Measurements from ENCODE around the gene INKA1. TPM values are rescaled to one million over a fixed set of nuclear protein-coding genes. Genes with fewer than 3 reads are reported as not detected.

The INKA1 gene
- total and polyA plus RNA-seq, 4 donors = 0.84 to 4.2 (median 1.2) TPM

GRCh38 chr3:49805367-49805782 is 2.3 kb downstream of the INKA1 start:
- DNase-seq (ENCODE audit: low spot score) = no peak
- H3K9ac ChIP-seq (ENCODE audit: low read depth in 1 of 2, low read length in 2 of 2) = no peak overlapping the region
- H3K9me3 ChIP-seq (ENCODE audit: control insufficient read depth in 4 of 4, low read length in 3 of 4) = no peaks in the 10 kb centered on the region
- H3K27me3 ChIP-seq (ENCODE audit: control insufficient read depth in 4 of 4, insufficient read depth in 4 of 4, low read length in 3 of 4) = no peaks in the 10 kb centered on the region
- peaks cover 0 to 47% (median 9%) of the 10 kb centered on the region in 4 donors for H3K4me1 ChIP-seq (ENCODE audit: control insufficient read depth in 4 of 4, insufficient read depth in 4 of 4, low read length in 3 of 4)
- H3K4me3 ChIP-seq (ENCODE audit: low read depth in 1 of 3, low read length in 3 of 3) = no peak overlapping the region
- peak overlapping the region; percentile 46 to 52 for H3K27ac ChIP-seq (ENCODE audit: low read depth in 1 of 2, low read length in 2 of 2)
- no peak for TF ChIP-seq YY1 (IDR thresholded peaks at IDR 0.05)
- TF ChIP-seq JUND (IDR thresholded peaks at IDR 0.05) = no peak
- TF ChIP-seq NR2F2 (IDR thresholded peaks at IDR 0.05) = peak; percentile 28
- TF ChIP-seq HNF4G (IDR thresholded peaks at IDR 0.05) = no peak
- 75% methylated on average over 3 of the region's 3 CpGs for WGBS
- peaks cover under 1 to 7% (median 6%) of the 10 kb centered on the region in 4 donors for H3K36me3 ChIP-seq (ENCODE audit: control insufficient read depth in 4 of 4, insufficient read depth in 3 of 4, low read depth in 1 of 4, low read length in 3 of 4)

GRCh38 chr3:49805897-49806701 is 3.0 kb downstream of the INKA1 start:
- H3K9me3 ChIP-seq (ENCODE audit: control insufficient read depth in 4 of 4, low read length in 3 of 4) = no peaks in the 10 kb centered on the region
- no peak overlapping the region for H3K9ac ChIP-seq (ENCODE audit: low read depth in 1 of 2, low read length in 2 of 2)
- peaks cover 0 to 48% (median 9%) of the 10 kb centered on the region in 4 donors for H3K4me1 ChIP-seq (ENCODE audit: control insufficient read depth in 4 of 4, insufficient read depth in 4 of 4, low read length in 3 of 4)
- WGBS = 70% methylated on average over 11 of the region's 11 CpGs
- peak; percentile 61 for DNase-seq (ENCODE audit: low spot score)
- H3K27ac ChIP-seq (ENCODE audit: low read depth in 1 of 2, low read length in 2 of 2) = peak overlapping the region; percentile 46 to 52
- peaks cover 2 to 11% (median 6%) of the 10 kb centered on the region in 4 donors for H3K36me3 ChIP-seq (ENCODE audit: control insufficient read depth in 4 of 4, insufficient read depth in 3 of 4, low read depth in 1 of 4, low read length in 3 of 4)
- TF ChIP-seq CTCF (IDR thresholded peaks at IDR 0.05; ENCODE audit: low read depth, low read length, missing input control) (no peak), FOXA2 (IDR thresholded peaks at IDR 0.05) (no peak), RAD21 (IDR thresholded peaks at IDR 0.05) (no peak), NR2F2 (IDR thresholded peaks at IDR 0.05) (peak; percentile 72), MAX (IDR thresholded peaks at IDR 0.05) (no peak)
- H3K27me3 ChIP-seq (ENCODE audit: control insufficient read depth in 4 of 4, insufficient read depth in 4 of 4, low read length in 3 of 4) = no peaks in the 10 kb centered on the region
- no peak overlapping the region for H3K4me3 ChIP-seq (ENCODE audit: low read depth in 1 of 3, low read length in 3 of 3)

- TF ChIP-seq TAF1 (conservative IDR thresholded peaks at IDR 0.05) (no peak), HNF4G (IDR thresholded peaks at IDR 0.05) (no peak), JUND (IDR thresholded peaks at IDR 0.05) (no peak), SP1 (IDR thresholded peaks at IDR 0.05) (no peak), ATF3 (IDR thresholded peaks at IDR 0.05) (no peak), GABPA (IDR thresholded peaks at IDR 0.05 in 1 of 2, conservative IDR thresholded peaks at IDR 0.05 in 1 of 2) (no peak), MAX (IDR thresholded peaks at IDR 0.05) (no peak), FOXA1 (IDR thresholded peaks at IDR 0.05) (no peak)
- H3K27ac ChIP-seq (ENCODE audit: low read depth in 1 of 2, low read length in 2 of 2) = peak overlapping the region in 1 of 2 donors; percentile 8
- peaks cover 0 to 53% (median 9%) of the 10 kb centered on the region in 4 donors for H3K4me1 ChIP-seq (ENCODE audit: control insufficient read depth in 4 of 4, insufficient read depth in 4 of 4, low read length in 3 of 4)
- peaks cover 2 to 16% (median 7%) of the 10 kb centered on the region in 4 donors for H3K36me3 ChIP-seq (ENCODE audit: control insufficient read depth in 4 of 4, insufficient read depth in 3 of 4, low read depth in 1 of 4, low read length in 3 of 4)
- WGBS = 73% methylated on average over 2 of the region's 2 CpGs
- H3K4me3 ChIP-seq (ENCODE audit: low read depth in 1 of 3, low read length in 3 of 3) = no peak overlapping the region
- H3K9me3 ChIP-seq (ENCODE audit: control insufficient read depth in 4 of 4, low read length in 3 of 4) = no peaks in the 10 kb centered on the region
- H3K27me3 ChIP-seq (ENCODE audit: control insufficient read depth in 4 of 4, insufficient read depth in 4 of 4, low read length in 3 of 4) = no peaks in the 10 kb centered on the region
- DNase-seq (ENCODE audit: low spot score) = no peak
- no peak overlapping the region for H3K9ac ChIP-seq (ENCODE audit: low read depth in 1 of 2, low read length in 2 of 2)
These were observed 3.8 kb downstream of the INKA1 start for GRCh38 chr3:49806850-49807249.

Data from liver (tissue), 9 donors.